Right atrium auricular region (tissue), 2 donors: ENCODE results near the gene RHCG. TPM values are rescaled to one million over a fixed set of nuclear protein-coding genes. Genes with fewer than 3 reads are reported as not detected.

Experiments used
- DNase-seq: peaks from one replicate; pipeline ENCODE4 v3.0.0-alpha.2; 2019; ENCODE audit warnings: low spot score
- H3K27ac ChIP-seq, 2 donors: fragments of 200-600 bp; sonication (generic); 1 replicate in 1 of 2; 2 replicates in 1 of 2; pipeline ENCODE4 v1.5.1; 2016 to 2019
- H3K27me3 ChIP-seq, 2 donors: fragments of 200-600 bp; sonication (generic); one replicate each; pipeline versions ENCODE4 v1.5.1 to v1.6.0; 2017 to 2019
- H3K36me3 ChIP-seq: fragments of 200-600 bp; sonication (generic); one replicate; pipeline ENCODE4 v1.5.1; 2016
- H3K4me1 ChIP-seq, 2 donors: fragments of 200-600 bp; sonication (generic); one replicate each; pipeline versions ENCODE4 v1.5.1 to v1.6.0; 2017 to 2019
- H3K4me3 ChIP-seq, 2 donors: fragments of 200-600 bp; sonication (generic); 1 replicate in 1 of 2; 2 replicates in 1 of 2; pipeline ENCODE4 v1.5.1; 2017 to 2019; ENCODE audit warnings: mild to moderate bottlenecking in 1 of 2, moderate library complexity in 1 of 2
- H3K9me3 ChIP-seq, 2 donors: fragments of 200-600 bp; sonication (generic); one replicate each; pipeline ENCODE4 v1.5.1; 2019
- CTCF ChIP-seq, 2 donors: fragments of 200-600 bp; sonication (generic); IDR thresholded peaks; one replicate each; pipeline ENCODE4 v1.5.1; 2019; ENCODE audit warnings: antibody characterized with exemption in 2 of 2
- total RNA-seq, 2 donors: library from RNA; depleted of rRNA; stranded (reverse); fragments of >200 nt; gene quantifications; one replicate each; pipeline ENCODE4 v1.1.0, GENCODE V29; 2016

Gene RHCG
- total RNA-seq, 2 donors from 2014 or later: 0.37 to 0.43 TPM

- Histone ChIP-seq H3K4me1 (no peaks in the 10 kb centered on the region), H3K4me3 (no peak overlapping the region), H3K27ac (no peak overlapping the region), H3K27me3 (no peaks in the 10 kb centered on the region), H3K36me3 (no peaks in the 10 kb centered on the region), H3K9me3 (no peaks in the 10 kb centered on the region)
- DNase-seq: no peak
- TF ChIP-seq CTCF (IDR thresholded peaks at IDR 0.05): no peak
Observed at GRCh38 chr15:89423981-89424380, 72.4 kb downstream of the RHCG start.

Other genes starting within 250 kb of the RHCG start
- 10 to 100 TPM; 36.0 to 37.9 TPM for gene POLG, start 161.8 kb downstream of the RHCG start, total RNA-seq
- gene TICRR, start 78.9 kb upstream of the RHCG start, total RNA-seq: not detected
- gene KIF7, start 158.9 kb upstream of the RHCG start, total RNA-seq: 1 to 10 TPM; 2.9 to 7.6 TPM
- gene PLIN1, start 182.8 kb upstream of the RHCG start, total RNA-seq: 10 to 100 TPM in 1 of 2 donors, 1 to 10 TPM in 1; 3.6 to 22.6 TPM
- 10 to 100 TPM; 11.6 to 14.8 TPM for gene PEX11A, start 194.2 kb upstream of the RHCG start, total RNA-seq
- gene WDR93, start 194.2 kb upstream of the RHCG start, total RNA-seq: under 1 TPM in 1 of 2 donors, not detected in 1; 0.20 TPM